Suppressor macrophage treated with lipopolysaccharide for 4 hours (primary cell): ENCODE measurements around the gene INHBC.
"Not testable (repeated sequence)": the region's sequence is repeated elsewhere in the genome, so short reads cannot be mapped to it uniquely, and the experiment has no call there.

ENCODE experiments used
- DNase-seq: peaks from one replicate; pipeline ENCODE4 v3.0.0-alpha.2; 2020

The INHBC gene

GRCh38 chr12:57429473-57430111 is 5.0 kb upstream of the INHBC start:
- peak; percentile 19 for DNase-seq

- peak; percentile 13 for DNase-seq
Measured at GRCh38 chr12:57430112-57430930, 4.3 kb upstream of the INHBC start.

- DNase-seq, result peak; percentile 98
Measured at GRCh38 chr12:57430931-57431566, 3.5 kb upstream of the INHBC start, which contains the start of gene R3HDM2. Gene R3HDM2 (minus strand): TSS chr12:57431043. CDS start chr12:57310428, 120,615 bp downstream.

- DNase-seq, result no peak
Measured at GRCh38 chr12:57431654-57432188, 2.9 kb upstream of the INHBC start.

- no peak for DNase-seq
Measured at GRCh38 chr12:57433370-57433769, 1.2 kb upstream of the INHBC start.

- no peak for DNase-seq
Measured at GRCh38 chr12:57435293-57435692, 709 bp downstream of the INHBC start.

GRCh38 chr12:57438400-57438799 is 3.8 kb downstream of the INHBC start:
- no peak for DNase-seq

GRCh38 chr12:57439762-57440266 is 5.2 kb downstream of the INHBC start:
- DNase-seq, result no peak

GRCh38 chr12:57441393-57441792 is 6.8 kb downstream of the INHBC start:
- not testable (repeated sequence) for DNase-seq

- no peak for DNase-seq
Measured at GRCh38 chr12:57441846-57442427, 7.4 kb downstream of the INHBC start.

GRCh38 chr12:57444337-57444736 is 9.8 kb downstream of the INHBC start:
- DNase-seq, result not testable (repeated sequence)

- DNase-seq, result no peak
Measured at GRCh38 chr12:57444744-57445143, 10.2 kb downstream of the INHBC start.

- no peak for DNase-seq
Measured at GRCh38 chr12:57446292-57446960, 11.8 kb downstream of the INHBC start.

- no peak for DNase-seq
Measured at GRCh38 chr12:57448669-57449068, 14.1 kb downstream of the INHBC start.

GRCh38 chr12:57449375-57449774 is 14.8 kb downstream of the INHBC start:
- no peak for DNase-seq

GRCh38 chr12:57450057-57450456 is 15.5 kb downstream of the INHBC start:
- no peak for DNase-seq

GRCh38 chr12:57451233-57451778 is 16.7 kb downstream of the INHBC start:
- no peak for DNase-seq

- DNase-seq, result no peak
Measured at GRCh38 chr12:57452181-57452936, 17.8 kb downstream of the INHBC start.

GRCh38 chr12:57452937-57453509 is 18.4 kb downstream of the INHBC start:
- DNase-seq, result peak; percentile 79

GRCh38 chr12:57454213-57454565 is 19.6 kb downstream of the INHBC start:
- no peak for DNase-seq
